CD4-positive, alpha-beta T cell treated with Interferon alpha-2 for 1 hour (primary cell): ENCODE results near the gene PPARA.
"Not testable (repeated sequence)": the region's sequence is repeated elsewhere in the genome, so short reads cannot be mapped to it uniquely, and the experiment has no call there.

Experiments
- DNase-seq, 2 donors: peaks; one replicate each; pipeline ENCODE4 v3.0.0-alpha.2; 2020 to 2022

The PPARA gene

GRCh38 chr22:46127556-46127955 is 22.8 kb upstream of the PPARA start:
- no peak for DNase-seq

DNA sequence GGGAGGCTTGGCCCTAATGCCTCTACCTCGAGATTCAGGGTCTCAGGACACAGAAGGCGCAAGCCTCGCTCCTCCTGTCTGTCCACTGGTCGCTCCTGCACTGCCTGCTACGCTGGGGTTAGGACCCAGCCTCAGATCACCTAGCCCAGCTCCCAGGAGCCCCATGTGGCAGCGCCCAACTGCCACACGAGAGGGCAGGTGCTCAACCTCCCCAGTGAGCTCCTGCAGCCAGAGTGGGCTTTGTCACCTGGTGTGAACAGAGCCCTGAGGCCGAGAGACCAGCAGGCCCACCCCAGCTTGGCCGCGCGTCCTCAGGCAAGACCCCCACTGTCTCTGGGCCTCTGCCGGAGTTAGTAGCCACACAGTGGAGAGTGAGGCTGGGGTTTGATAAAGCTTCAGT is 21.7 kb upstream of the PPARA start:
- no peak for DNase-seq

GRCh38 chr22:46129390-46130041 is 20.8 kb upstream of the PPARA start:
- DNase-seq: peak in 1 of 2 donors; percentile 49

DNA sequence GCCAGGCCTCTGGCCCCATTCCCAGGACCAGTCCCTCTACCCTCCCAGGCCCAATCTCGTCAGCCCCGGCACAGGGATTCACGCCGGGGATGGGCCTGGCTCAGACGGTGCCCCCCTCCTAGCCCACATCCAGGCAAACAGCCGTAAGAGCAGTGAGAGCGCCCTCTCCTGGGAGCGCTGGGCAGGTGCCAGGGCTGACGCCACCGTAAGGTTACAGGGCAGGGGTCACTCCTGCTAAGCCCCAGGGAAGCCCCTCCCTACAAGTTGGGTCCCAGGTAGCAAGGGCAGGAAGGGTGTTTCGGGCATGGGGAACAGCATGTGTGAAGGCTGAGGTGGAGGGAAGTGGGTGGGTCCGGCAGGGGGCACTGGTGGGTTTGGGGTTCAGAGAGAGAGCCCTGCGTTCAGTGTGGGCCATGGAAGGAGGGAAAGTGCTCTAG is 19.2 kb upstream of the PPARA start:
- DNase-seq: no peak

- DNase-seq: not testable (repeated sequence)
These were observed 18.0 kb upstream of the PPARA start for GRCh38 chr22:46132193-46132829.

- DNase-seq: no peak
These were observed 17.3 kb upstream of the PPARA start for GRCh38 chr22:46132830-46133587.

DNA sequence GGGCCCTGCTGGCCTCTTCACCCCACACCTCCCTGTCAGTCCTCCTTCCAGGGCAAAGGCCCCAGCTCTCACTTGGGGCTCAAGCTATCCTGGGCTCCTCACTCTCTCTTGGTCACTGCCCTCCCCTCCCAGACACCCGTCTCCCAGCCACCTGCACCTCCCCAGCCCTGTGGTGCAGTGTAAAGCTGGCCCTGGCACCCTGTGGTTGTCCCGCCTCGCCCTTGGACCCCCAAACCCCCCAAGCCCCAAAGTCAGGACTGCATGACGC is 16.8 kb upstream of the PPARA start:
- no peak for DNase-seq

DNA sequence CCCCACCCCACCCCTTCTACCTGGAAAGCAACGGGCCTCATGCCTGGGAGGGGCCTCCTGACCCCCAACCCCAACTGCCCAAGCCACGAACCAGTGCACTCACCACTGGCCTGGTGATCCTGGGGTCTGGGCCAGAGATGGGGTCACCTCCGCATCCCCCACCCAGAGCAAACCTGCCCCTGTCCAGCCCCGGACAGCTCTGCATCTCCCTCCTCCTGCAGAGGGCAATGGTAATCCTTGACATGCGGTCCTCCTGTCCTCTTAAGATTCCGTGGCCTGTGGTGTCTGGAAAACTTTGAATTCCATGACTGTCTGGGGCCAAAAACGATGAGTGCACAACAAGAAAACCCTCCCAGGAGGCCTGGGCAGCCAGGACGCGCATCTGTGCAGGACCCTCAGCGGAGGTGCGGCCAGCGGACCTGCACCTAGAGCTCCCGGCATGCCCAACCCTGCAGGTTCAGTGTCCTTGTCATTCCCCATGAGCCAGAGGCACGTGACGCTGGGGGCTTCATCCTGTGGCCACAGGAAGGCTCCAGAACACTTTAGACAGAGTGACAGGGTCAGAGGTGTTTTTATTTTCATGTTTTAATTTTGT is 16.1 kb upstream of the PPARA start:
- no peak for DNase-seq

DNA sequence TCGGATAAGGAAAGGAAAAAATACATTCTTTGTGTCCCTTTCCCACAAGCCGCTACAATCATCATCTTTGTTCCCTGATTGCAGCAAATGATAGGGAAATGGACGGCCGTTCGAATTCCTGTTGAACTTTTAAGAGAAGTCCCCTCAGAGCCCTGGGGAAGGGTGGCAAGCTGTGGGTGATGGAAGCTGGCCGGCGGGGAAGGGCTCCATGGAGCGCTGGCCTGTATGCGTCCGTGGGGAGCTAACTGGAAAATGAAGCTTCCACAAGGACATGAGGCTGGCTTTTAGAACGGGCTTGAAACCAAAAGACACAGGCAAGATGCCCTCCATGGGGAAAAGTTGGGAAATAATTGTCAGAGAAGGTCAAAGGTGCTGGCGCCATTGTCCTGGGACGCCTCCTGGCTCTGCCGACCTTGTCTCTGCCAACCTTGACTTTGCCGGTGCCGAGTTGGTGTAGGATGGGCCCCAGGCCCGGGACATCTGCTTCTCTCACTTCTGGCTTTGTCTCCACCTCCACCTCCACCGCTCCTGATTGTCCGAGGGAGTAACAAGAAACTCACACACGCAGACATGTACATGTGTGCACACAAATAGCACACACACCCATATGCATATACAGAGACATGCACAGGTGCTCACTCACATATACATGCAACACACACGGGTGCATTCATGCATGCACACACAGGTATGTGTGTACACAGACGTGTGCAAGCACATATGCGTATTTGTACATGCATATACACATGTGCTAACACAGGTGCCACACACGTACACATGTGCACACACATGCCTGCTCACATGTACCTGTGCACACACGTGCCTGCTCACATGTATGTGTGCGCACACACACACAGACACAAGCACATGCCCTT is 14.5 kb upstream of the PPARA start:
- no peak for DNase-seq

- DNase-seq: no peak
These were observed 13.7 kb upstream of the PPARA start for GRCh38 chr22:46136486-46137217.

DNA sequence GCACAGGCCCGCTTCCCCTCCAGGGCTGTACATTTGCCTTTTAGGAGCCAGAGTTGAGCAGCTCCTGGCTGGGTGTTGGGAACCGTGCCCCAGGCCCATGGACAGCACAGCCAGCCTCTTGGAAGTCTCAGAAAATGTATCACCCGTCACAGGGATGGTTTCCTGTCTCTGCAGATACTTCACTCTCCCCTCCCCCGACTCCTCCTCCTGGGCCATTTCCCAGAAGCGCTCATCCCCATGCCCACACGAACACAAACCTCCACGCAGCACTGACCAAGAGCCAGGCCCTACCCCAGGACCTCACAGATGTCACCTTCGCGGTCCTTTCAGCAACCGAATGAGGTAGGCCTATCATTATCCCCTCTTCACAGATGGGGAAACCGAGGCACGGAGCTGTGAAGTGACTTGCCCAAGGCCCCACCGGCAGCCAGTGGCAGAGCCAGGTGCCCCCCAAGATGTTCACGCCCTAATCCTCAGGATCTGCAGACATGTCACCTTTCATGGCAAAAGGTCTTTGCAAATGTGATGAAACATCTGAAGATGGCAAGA is 13.0 kb upstream of the PPARA start:
- DNase-seq: no peak

GRCh38 chr22:46138058-46138797 is 12.1 kb upstream of the PPARA start:
- DNase-seq: no peak

- not testable (repeated sequence) for DNase-seq
These were observed 10.9 kb upstream of the PPARA start for GRCh38 chr22:46139417-46139816.

DNA sequence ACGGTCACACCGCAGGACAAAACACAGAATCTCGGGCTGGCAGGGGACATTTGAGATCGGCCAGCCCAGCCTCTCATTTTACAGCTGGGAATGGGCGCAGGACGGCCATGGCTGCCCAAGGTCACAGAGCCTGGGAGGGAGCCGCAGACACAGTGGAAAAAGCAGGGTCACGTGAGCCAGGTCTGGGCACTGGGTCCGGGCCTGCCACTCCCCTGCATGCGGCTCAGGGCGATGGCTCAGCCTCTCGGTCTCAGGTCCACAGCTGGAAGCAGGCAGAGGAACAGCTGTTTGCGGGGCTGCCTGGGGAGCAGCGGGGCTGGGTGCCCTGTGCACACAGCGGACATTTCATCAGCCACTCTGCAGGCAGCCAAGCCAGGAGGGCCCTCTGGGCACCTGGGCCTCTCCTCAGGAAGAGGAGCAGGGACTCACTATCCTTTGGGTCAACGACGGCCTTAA is 10.4 kb upstream of the PPARA start:
- DNase-seq: no peak

DNA sequence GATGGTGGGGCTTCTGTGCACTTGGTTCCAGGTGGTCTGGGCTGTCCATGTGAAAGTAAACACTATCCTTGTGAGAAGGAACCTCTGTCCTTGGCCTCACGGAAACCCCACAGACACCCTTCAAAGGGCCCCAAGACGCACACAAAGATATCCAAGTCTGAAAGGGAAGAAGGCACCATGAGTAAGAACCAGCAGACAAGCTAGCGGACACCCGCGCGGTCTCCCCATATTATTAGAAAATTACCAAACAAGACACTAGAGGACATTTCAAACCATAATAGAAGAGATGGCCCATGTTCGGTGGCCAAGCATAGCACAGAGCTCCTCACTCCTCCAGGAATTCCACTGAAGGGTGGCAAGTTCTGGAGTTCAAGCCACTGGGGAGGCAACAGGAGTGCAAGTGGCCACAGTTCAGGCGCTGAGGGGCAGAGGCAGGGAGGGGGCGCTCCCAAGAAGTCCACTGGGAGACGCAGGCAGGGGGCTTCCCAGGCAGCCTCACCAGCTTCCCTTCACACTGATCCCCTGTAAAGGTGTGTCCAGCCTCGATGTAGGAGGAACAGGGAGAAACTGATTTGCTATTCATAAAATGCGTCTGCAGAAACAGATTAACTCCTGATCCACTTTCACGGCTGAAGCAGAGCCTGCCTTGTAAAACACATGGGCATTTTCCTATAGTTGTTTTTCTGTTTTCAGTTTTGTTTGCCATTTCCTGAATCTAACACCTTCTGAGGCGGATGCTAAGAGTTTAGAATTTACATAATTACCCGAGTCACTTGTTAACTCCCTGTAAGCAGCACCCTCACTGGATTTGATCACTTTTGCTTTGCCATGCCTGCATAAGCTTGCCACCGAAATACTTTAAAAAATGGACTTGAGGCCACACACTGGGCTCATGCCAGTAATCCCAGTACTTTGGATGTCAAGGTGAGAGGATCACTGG is 9.1 kb upstream of the PPARA start:
- no peak for DNase-seq

DNA sequence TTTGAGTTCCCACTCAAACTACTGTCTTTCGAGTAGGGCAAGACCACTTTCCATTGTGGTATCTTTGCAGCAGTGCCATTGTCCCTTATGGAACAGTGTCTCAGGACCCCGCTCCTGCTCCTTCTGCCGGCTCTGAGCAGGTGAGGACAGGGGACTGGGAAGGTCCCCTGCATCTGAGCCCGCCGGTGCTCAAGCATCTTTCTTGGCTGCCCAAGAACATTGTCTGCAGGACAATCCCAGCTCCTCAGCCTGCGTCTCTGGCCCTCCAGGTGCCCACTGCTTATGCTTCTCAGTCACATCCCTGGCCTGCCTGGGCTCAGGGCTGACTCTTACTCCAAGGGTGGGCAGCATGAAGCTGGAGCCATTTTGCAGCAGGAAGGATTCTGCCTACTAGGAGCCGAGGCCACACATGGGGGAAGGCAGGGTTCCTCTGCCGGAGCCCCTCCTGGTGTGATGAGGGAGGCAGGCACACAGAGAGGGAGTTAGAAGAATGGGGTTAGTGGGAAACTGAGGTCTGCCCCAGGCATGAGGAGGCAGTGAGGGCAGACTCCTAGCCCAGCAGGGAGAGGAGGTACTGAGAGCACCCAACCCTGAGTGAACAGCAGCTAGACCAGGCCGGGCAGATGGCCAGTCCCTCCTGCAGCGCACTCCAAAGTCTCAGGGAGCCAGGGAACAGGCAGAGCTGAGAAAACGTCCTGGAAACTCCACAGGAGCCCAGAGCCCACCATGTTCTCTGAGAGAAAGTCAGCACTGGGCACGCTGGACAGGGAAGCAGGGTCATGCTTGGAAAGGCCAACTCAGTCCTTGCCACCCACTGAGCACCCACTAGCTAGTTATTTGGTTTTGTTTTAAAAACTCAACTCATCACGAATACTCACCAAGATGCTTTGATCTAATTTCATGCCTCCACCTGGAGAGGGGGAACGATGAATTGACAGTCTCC is 7.5 kb upstream of the PPARA start:
- no peak for DNase-seq

DNA sequence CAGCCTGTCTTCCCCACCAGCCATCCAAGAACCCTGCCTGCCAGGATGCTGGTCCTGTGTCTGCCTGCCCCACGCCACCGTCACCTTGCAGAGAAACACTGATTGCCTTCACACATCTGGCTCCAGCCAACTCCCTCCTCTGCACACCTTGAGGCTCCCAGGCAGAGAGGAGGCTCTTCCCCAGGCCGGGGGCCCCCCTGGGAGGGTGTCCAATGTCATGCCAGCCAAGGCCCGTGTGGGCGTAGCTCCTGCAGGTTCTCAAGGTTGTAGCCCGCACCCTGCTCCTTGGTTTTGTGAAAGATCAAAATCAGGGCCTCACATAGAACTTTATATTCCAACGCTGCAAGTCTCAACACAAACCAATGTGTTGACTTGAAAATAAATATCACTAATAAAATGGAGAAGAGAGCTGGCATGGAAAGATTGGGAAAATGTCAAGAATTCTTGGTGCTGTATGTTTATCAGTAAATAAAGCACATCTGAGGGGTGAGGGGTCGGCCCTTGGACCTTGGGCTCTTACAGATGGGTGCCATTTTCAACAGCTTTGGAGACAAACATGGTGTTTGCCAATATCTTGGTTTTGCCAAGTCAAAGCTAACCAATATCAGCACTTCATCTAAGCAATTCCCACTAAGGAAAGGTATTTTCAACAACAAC is 6.7 kb upstream of the PPARA start:
- no peak for DNase-seq

GRCh38 chr22:46145361-46145851 is 4.9 kb upstream of the PPARA start:
- no peak for DNase-seq
